Brain microvascular endothelial cell (primary cell): ENCODE measurements around the gene SCNN1B.

Source experiments
- DNase-seq: peaks from one replicate; pipeline ENCODE4 v3.0.0-alpha.2; 2020
- H3K27ac ChIP-seq: fragments of 250-450 bp; sonication (Bioruptor Pico); 2 replicates; pipeline ENCODE4 v1.5.1; 2020; ENCODE audit warnings: mild to moderate bottlenecking, moderate library complexity
- H3K27me3 ChIP-seq: fragments of 250-450 bp; sonication (Bioruptor Pico); replicated peaks from 2 replicates; pipeline ENCODE4 v1.5.1; 2020; ENCODE audit warnings: mild to moderate bottlenecking
- H3K36me3 ChIP-seq: fragments of 250-450 bp; sonication (Bioruptor Pico); replicated peaks from 2 replicates; pipeline ENCODE4 v1.5.1; 2020; ENCODE audit warnings: mild to moderate bottlenecking
- H3K4me3 ChIP-seq: 2 replicates; pipeline ENCODE4 v1.5.1; 2011; ENCODE audit warnings: low read depth, mild to moderate bottlenecking, control low read depth, low read length, moderate library complexity
- in situ Hi-C: cut with HindIII; loops from 2 replicates; pipeline ENCODE4 v1.10.0; 2017; ENCODE audit warnings: low sequenced_read_pairs, low pct_ligation_motif_present
- TF ChIP-seq, protein P1 (sequence below): IDR thresholded peaks from 2 replicates; pipeline ENCODE4 v1.5.1; 2011; ENCODE audit warnings: low read depth, mild to moderate bottlenecking, moderate library complexity, low read length, control low read depth, inconsistent platforms; ENCODE audit errors: missing control alignments

SCNN1B gene

DNA sequence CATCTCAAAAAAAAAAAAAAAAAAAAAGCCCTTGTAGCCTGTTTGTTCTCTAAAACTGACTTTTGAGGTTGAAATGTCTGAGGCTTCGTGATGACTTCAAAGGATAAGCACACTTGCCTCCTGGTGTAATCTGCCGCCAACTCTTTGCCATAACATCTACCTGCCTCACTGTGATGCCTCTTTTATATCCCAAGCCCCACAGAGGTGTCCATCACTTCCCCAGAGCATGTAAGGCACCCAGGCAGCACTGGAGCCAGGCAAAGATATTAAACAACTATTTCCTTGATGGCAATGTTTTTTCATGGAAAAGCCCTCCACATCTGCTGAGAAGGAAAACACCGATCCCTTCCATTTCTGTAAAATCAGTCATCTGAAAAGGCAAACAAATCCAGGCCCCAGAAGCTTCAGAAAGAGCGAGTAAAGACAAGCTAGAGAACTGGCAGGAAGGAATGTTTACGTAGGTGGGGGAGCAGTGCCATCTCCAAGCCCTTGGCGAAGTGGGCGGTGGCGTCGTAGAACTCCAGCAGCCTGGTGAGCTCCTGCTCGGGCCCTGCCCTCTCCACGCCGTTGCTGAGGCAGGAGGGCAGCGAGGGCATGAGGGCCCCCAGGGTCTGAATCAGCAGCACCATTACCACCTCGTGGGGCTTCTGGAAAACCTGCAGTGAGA is 122.3 kb downstream of the SCNN1B start:
- no peak overlapping the region for H3K4me3 ChIP-seq
- H3K27me3 ChIP-seq = no peaks in the 10 kb centered on the region
- peaks cover 3% of the 10 kb centered on the region for H3K36me3 ChIP-seq
- DNase-seq = no peak
- in situ Hi-C loops = no loop called here
- TF ChIP-seq, protein P1, sequence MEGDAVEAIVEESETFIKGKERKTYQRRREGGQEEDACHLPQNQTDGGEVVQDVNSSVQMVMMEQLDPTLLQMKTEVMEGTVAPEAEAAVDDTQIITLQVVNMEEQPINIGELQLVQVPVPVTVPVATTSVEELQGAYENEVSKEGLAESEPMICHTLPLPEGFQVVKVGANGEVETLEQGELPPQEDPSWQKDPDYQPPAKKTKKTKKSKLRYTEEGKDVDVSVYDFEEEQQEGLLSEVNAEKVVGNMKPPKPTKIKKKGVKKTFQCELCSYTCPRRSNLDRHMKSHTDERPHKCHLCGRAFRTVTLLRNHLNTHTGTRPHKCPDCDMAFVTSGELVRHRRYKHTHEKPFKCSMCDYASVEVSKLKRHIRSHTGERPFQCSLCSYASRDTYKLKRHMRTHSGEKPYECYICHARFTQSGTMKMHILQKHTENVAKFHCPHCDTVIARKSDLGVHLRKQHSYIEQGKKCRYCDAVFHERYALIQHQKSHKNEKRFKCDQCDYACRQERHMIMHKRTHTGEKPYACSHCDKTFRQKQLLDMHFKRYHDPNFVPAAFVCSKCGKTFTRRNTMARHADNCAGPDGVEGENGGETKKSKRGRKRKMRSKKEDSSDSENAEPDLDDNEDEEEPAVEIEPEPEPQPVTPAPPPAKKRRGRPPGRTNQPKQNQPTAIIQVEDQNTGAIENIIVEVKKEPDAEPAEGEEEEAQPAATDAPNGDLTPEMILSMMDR = no peak
- no peak overlapping the region for H3K27ac ChIP-seq

DNA sequence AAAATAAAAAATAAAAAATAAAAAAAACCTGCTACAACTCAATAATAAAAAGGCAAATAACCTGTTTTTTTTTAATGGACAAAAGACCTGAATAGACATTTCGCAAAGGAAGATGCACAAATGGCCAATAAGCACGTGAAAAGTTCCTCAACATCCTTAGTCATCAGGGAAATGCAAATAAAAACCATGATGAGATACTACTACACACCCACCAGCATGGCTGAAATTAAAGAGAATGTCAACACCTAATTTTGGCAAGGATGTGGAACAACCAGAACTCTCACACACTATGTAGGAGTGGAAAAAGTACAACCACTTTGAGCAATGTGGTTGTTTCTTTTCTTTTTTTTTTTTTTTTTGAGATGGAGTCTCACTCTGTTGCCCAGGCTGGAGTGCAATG is 126.2 kb downstream of the SCNN1B start:
- H3K27ac ChIP-seq = no peak overlapping the region
- in situ Hi-C loops = no loop called here
- H3K4me3 ChIP-seq = no peak overlapping the region
- TF ChIP-seq, protein P1 = no peak
- peaks cover 27% of the 10 kb centered on the region for H3K36me3 ChIP-seq
- no peaks in the 10 kb centered on the region for H3K27me3 ChIP-seq
- DNase-seq = no peak
